Fibroblast of lung (primary cell): ENCODE results near the gene NHP2.

Experiments
- EZH2 ChIP-seq: IDR thresholded peaks from 2 replicates; pipeline ENCODE4 v1.5.1; 2012; ENCODE audit warnings: low read length, control low read depth, mild to moderate bottlenecking; ENCODE audit errors: missing control alignments
- TF ChIP-seq, protein P1 (sequence below), 2 donors: IDR thresholded peaks in 1 of 2; conservative IDR thresholded peaks in 1 of 2; 1 replicate in 1 of 2; 2 replicates in 1 of 2; pipeline ENCODE4 v1.5.1; 2011 to 2012; ENCODE audit warnings: low read length in 2 of 2, control low read depth in 1 of 2, inconsistent platforms in 1 of 2, low read depth in 1 of 2, mild to moderate bottlenecking in 1 of 2

DNA sequence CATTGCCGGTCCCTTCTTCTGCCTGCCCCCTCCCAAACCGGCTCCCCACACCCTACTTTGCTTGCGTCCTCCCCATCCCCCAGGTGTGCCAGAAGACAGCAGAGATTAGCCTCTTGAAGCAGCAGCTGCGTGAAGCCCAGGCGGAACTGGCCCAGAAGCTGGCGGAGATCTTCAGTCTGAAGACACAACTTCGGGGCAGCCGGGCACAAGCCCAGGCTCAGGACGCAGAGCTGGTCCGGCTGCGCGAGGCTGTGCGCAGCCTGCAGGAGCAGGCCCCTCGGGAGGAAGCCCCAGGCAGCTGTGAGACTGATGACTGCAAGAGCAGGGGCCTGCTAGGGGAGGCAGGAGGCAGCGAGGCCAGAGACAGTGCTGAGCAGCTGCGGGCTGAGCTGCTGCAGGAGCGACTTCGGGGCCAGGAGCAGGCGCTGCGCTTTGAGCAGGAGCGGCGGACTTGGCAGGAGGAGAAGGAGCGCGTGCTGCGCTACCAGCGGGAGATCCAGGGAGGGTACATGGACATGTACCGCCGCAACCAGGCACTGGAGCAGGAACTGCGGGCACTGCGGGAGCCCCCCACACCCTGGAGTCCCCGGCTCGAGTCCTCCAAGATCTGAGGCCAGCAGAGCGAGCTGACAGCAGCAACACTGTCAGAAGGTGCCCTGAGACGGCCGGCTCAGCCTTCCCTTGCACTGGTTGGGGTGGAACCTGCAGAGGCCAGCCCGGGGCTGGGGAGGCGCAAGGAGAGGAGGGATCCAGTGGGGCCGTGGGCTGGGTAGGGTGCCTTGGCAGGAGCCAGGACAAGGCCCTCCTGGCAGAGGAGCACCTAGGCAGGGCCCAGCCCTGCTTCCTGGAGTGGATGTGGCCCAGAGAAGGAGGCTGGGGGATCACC is 32.1 kb downstream of the NHP2 start:
- TF ChIP-seq, protein P1, sequence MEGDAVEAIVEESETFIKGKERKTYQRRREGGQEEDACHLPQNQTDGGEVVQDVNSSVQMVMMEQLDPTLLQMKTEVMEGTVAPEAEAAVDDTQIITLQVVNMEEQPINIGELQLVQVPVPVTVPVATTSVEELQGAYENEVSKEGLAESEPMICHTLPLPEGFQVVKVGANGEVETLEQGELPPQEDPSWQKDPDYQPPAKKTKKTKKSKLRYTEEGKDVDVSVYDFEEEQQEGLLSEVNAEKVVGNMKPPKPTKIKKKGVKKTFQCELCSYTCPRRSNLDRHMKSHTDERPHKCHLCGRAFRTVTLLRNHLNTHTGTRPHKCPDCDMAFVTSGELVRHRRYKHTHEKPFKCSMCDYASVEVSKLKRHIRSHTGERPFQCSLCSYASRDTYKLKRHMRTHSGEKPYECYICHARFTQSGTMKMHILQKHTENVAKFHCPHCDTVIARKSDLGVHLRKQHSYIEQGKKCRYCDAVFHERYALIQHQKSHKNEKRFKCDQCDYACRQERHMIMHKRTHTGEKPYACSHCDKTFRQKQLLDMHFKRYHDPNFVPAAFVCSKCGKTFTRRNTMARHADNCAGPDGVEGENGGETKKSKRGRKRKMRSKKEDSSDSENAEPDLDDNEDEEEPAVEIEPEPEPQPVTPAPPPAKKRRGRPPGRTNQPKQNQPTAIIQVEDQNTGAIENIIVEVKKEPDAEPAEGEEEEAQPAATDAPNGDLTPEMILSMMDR (conservative IDR thresholded peaks at IDR 0.05 in 1 of 2, IDR thresholded peaks at IDR 0.05 in 1 of 2; ENCODE audit: low read depth in 1 of 2, low read length in 2 of 2) = no peak
- no peak for TF ChIP-seq EZH2
